Measurements from ENCODE around the gene CYP19A1. TPM values are rescaled to one million over a fixed set of nuclear protein-coding genes. Genes with fewer than 3 reads are reported as not detected.

CYP19A1 gene
- total and polyA plus RNA-seq, 2 experiments from 2014 or later = 1.4 to 35.4 TPM

DNA sequence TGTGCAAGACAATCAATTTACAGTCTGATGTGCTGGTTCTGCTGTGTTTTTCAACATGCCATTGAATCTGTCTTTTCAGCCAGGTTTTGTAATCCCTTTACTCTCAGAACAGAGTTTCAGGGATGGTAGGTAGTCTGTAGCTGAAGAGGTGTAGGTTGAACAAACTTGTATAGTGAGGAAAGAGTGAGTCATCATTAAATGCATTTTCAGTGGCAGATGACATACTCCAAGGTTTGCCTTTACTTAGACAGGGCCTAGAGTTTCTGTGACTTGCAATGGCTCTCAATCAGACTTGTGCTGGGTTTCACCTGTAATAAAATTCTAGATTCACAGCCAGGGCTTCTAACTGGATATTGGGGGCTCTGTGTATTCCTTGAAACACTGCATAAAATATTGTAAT, 94.6 kb downstream of the CYP19A1 start:
- peaks cover 17% of the 10 kb centered on the region for H3K4me1 ChIP-seq (ENCODE audit: insufficient read depth)
- no peaks in the 10 kb centered on the region for H3K9me2 ChIP-seq (replicated peaks; ENCODE audit: insufficient read depth)
- no peak overlapping the region for H3K4me2 ChIP-seq
- no peaks in the 10 kb centered on the region for H4K20me1 ChIP-seq (ENCODE audit: insufficient read depth, poor library complexity, severe bottlenecking)
- H3K79me2 ChIP-seq = no peaks in the 10 kb centered on the region
- DNase-seq (ENCODE audit: low spot score) = peak; percentile 27
- TF ChIP-seq, protein P1, sequence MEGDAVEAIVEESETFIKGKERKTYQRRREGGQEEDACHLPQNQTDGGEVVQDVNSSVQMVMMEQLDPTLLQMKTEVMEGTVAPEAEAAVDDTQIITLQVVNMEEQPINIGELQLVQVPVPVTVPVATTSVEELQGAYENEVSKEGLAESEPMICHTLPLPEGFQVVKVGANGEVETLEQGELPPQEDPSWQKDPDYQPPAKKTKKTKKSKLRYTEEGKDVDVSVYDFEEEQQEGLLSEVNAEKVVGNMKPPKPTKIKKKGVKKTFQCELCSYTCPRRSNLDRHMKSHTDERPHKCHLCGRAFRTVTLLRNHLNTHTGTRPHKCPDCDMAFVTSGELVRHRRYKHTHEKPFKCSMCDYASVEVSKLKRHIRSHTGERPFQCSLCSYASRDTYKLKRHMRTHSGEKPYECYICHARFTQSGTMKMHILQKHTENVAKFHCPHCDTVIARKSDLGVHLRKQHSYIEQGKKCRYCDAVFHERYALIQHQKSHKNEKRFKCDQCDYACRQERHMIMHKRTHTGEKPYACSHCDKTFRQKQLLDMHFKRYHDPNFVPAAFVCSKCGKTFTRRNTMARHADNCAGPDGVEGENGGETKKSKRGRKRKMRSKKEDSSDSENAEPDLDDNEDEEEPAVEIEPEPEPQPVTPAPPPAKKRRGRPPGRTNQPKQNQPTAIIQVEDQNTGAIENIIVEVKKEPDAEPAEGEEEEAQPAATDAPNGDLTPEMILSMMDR (IDR thresholded peaks at IDR 0.05; ENCODE audit: poor library complexity) = no peak
- TF ChIP-seq EZH2phosphoT487 (IDR thresholded peaks at IDR 0.05; ENCODE audit: low read depth, severe bottlenecking, unreplicated experiment) = no peak
- no peak for TF ChIP-seq EZH2 (IDR thresholded peaks at IDR 0.05; ENCODE audit: borderline replicate concordance)
- H3K9me3 ChIP-seq (ENCODE audit: low read depth) = no peaks in the 10 kb centered on the region
- no peak overlapping the region for H2AFZ ChIP-seq
- H3K27me3 ChIP-seq = no peaks in the 10 kb centered on the region
- no peak overlapping the region for H3K4me3 ChIP-seq
- no peaks in the 10 kb centered on the region for H3K36me3 ChIP-seq (replicated peaks; ENCODE audit: insufficient read depth, low read depth)
- peak overlapping the region; percentile 16 for H3K27ac ChIP-seq

DNA sequence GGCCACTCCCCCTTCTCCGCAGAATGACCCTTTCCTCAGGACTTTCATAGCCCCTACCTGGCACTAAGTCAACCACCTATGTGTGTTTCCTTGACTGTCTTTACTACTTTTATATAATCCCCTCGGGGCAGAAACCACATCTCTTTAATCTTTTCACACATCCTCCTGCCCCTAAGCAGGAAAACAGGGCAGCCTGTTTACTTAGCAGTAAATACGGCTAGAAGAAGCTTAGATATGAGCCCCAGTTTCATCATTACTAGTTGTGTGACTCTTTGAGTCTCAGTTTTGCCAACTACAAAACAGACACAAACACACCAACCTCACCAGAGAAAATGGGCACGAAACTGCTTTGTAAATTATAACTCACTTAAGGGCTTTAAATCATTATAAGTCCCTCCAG, 98.3 kb downstream of the CYP19A1 start:
- H3K79me2 ChIP-seq = no peaks in the 10 kb centered on the region
- peaks cover 17% of the 10 kb centered on the region for H3K4me1 ChIP-seq (ENCODE audit: insufficient read depth)
- no peak overlapping the region for H3K27ac ChIP-seq
- WGBS (ENCODE audit: low lambda C conversion rate, missing lambda C conversion rate) = 32% methylated on average over 4 of the region's 4 CpGs
- TF ChIP-seq EZH2 (IDR thresholded peaks at IDR 0.05; ENCODE audit: borderline replicate concordance) (no peak), EZH2phosphoT487 (IDR thresholded peaks at IDR 0.05; ENCODE audit: low read depth, severe bottlenecking, unreplicated experiment) (no peak)
- H2AFZ ChIP-seq = no peak overlapping the region
- no peak overlapping the region for H3K4me3 ChIP-seq
- H3K27me3 ChIP-seq = peaks cover 5% of the 10 kb centered on the region
- H4K20me1 ChIP-seq (ENCODE audit: insufficient read depth, poor library complexity, severe bottlenecking) = no peaks in the 10 kb centered on the region
- H3K9me3 ChIP-seq (ENCODE audit: low read depth) = no peaks in the 10 kb centered on the region
- H3K9me2 ChIP-seq (replicated peaks; ENCODE audit: insufficient read depth) = no peaks in the 10 kb centered on the region
- no peak overlapping the region for H3K4me2 ChIP-seq
- H3K36me3 ChIP-seq (replicated peaks; ENCODE audit: insufficient read depth, low read depth) = no peaks in the 10 kb centered on the region
- DNase-seq (ENCODE audit: low spot score) = no peak

DNA sequence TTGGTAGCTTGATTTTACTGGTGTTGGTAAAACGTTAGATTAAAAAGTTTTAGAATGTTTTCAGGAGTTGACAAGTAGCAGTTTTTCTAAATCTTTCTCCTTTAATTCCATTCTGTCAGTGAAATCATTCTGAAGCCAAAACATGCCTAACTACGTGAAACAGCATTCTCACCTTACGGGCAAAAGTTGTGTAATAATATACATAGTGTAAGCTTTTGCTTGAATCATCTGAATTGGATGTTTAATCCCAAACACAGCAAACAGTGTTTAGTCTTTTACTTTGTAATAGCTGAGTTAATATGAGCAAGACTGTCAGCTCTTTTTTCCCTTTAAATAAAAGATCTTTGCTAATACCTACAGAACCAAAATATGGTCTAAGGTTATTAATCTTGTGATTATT, 100.6 kb downstream of the CYP19A1 start:
- H2AFZ ChIP-seq = no peak overlapping the region
- no peaks in the 10 kb centered on the region for H3K36me3 ChIP-seq (replicated peaks; ENCODE audit: insufficient read depth, low read depth)
- no peaks in the 10 kb centered on the region for H4K20me1 ChIP-seq (ENCODE audit: insufficient read depth, poor library complexity, severe bottlenecking)
- WGBS (ENCODE audit: low lambda C conversion rate, missing lambda C conversion rate) = 57% methylated on average over 3 of the region's 3 CpGs
- H3K4me2 ChIP-seq = no peak overlapping the region
- no peaks in the 10 kb centered on the region for H3K9me3 ChIP-seq (ENCODE audit: low read depth)
- no peak for DNase-seq (ENCODE audit: low spot score)
- H3K27me3 ChIP-seq = peaks cover 8% of the 10 kb centered on the region
- peaks cover 17% of the 10 kb centered on the region for H3K4me1 ChIP-seq (ENCODE audit: insufficient read depth)
- H3K27ac ChIP-seq = no peak overlapping the region
- H3K79me2 ChIP-seq = no peaks in the 10 kb centered on the region
- no peak overlapping the region for H3K4me3 ChIP-seq
- H3K9me2 ChIP-seq (replicated peaks; ENCODE audit: insufficient read depth) = no peaks in the 10 kb centered on the region
- TF ChIP-seq EZH2phosphoT487 (IDR thresholded peaks at IDR 0.05; ENCODE audit: low read depth, severe bottlenecking, unreplicated experiment) (no peak), EZH2 (IDR thresholded peaks at IDR 0.05; ENCODE audit: borderline replicate concordance) (no peak)
- TF ChIP-seq, protein P1 (IDR thresholded peaks at IDR 0.05; ENCODE audit: poor library complexity) = no peak

DNA sequence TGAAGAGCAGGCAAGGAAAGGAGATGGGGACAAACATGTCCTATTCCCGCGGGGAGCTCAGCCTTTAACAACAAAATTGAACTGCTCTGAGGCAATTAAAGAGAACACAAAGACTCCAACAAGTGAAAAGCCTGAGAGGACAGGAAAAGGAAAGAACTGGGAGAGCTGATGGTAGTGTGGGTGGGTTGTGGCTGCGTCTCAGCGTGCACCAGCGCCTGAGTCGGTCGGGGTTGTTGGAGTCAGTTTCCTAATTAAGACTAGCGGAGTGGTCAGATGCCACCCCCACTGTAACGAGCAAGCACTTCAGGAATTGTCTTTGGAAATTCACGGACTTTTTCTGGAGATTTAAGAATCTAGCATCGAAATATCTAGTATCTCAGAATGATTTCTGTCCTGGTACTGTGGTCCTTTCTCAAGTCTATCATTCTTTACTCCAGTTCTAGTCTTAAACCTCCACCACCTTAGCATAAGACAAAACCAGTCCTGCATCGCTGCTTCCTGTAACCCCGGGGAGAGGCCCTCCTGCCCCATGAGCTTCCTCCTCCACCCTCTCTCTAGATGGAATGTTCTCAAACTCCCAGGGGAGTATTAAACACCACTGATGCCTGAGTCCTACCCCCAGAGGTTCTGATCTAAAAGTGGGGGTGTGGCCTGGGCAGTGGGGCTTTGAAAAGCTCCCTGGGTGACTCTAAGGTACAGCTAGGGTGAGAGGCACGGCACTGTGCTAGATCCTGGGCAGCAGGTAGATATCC, 104.0 kb downstream of the CYP19A1 start:
- H3K4me2 ChIP-seq = no peak overlapping the region
- WGBS (ENCODE audit: low lambda C conversion rate, missing lambda C conversion rate) = 88% methylated on average over 14 of the region's 14 CpGs
- H3K4me3 ChIP-seq = no peak overlapping the region
- H3K27ac ChIP-seq = no peak overlapping the region
- H4K20me1 ChIP-seq (ENCODE audit: insufficient read depth, poor library complexity, severe bottlenecking) = no peaks in the 10 kb centered on the region
- H3K36me3 ChIP-seq (replicated peaks; ENCODE audit: insufficient read depth, low read depth) = no peaks in the 10 kb centered on the region
- TF ChIP-seq, protein P1 (IDR thresholded peaks at IDR 0.05; ENCODE audit: poor library complexity) = no peak
- TF ChIP-seq EZH2 (IDR thresholded peaks at IDR 0.05; ENCODE audit: borderline replicate concordance) (no peak), EZH2phosphoT487 (IDR thresholded peaks at IDR 0.05; ENCODE audit: low read depth, severe bottlenecking, unreplicated experiment) (no peak)
- H3K9me2 ChIP-seq (replicated peaks; ENCODE audit: insufficient read depth) = no peaks in the 10 kb centered on the region
- DNase-seq (ENCODE audit: low spot score) = no peak
- no peak overlapping the region for H2AFZ ChIP-seq
- H3K27me3 ChIP-seq = peaks cover 8% of the 10 kb centered on the region
- no peaks in the 10 kb centered on the region for H3K9me3 ChIP-seq (ENCODE audit: low read depth)
- no peaks in the 10 kb centered on the region for H3K79me2 ChIP-seq
- peaks cover under 1% of the 10 kb centered on the region for H3K4me1 ChIP-seq (ENCODE audit: insufficient read depth)
